Astrocyte of the hippocampus (primary cell): Measurements from ENCODE around the gene PDGFRB.

Experiments
- DNase-seq: peaks from one replicate; pipeline ENCODE4 v3.0.0; 2011; ENCODE audit warnings: low read depth, low spot score

Gene PDGFRB

DNA sequence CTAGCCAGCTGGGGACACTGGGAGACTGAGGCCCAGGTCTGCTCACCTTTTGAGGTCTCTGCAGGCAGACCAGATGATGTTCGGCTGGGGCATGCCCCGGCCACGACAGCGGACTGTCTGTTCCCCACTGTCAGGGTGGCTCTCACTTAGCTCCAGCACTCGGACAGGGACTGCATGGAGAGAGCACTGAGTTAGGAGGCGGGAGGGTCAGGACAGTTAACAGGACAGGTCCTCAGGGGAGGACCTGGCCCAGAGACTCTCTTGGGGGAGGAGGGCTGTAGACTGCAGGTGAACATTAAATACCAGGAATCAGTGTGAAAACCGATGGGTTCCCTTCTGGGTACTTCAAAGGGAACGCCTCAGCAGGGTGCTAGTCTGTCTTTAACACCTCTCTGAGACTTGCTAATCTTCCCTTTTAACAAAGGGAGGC, 25.1 kb downstream of the PDGFRB start:
- DNase-seq, result no peak

DNA sequence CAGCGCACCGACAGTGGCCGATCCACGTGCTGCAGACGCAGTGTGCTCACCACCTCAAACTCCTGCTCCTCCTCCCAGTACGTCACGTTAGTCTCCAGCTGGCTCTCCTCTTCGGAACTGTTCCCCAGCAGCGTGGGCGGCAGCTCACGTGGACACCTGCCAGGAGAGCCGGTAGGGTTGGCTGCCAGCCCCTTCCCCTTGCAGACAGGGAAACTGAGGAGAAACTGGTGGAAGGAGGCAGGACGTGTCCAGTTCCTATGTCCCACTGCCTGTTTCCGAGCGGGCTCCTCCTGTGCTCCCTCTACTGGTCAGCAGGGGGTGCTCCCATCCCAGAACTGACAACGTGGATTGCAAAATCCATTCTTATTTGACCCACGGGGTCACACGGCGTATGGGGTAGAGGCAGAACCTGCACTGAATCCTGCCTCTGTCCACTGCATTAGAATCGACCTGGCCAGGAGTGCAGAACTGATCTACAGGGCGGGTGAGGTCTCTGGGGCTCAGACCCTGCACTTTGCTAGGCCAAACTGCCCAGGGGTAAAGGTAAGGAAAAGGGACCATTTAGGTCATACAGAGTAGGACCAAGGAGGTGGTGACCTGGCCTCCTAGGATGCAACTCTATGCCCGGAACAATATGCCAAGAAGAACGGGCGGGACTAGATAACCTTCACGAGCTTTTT, 25.7 kb downstream of the PDGFRB start:
- peak; percentile 80 for DNase-seq

DNA sequence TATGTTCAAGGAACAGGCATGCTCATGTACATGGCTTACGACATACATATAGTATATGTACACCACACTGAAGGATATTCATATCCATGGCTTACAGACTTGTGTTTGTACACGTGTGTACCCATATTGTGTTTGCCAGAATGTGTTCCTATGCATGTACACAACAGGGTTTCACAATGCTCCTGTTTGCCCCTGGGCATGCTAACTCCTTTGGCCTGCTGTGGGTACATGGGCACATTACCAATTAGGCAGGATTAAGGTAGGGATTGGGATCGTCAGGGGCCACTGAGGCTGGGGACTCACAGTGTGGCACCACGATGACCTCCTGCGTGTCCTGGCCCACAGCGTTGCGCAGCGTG, 26.2 kb downstream of the PDGFRB start:
- no peak for DNase-seq

DNA sequence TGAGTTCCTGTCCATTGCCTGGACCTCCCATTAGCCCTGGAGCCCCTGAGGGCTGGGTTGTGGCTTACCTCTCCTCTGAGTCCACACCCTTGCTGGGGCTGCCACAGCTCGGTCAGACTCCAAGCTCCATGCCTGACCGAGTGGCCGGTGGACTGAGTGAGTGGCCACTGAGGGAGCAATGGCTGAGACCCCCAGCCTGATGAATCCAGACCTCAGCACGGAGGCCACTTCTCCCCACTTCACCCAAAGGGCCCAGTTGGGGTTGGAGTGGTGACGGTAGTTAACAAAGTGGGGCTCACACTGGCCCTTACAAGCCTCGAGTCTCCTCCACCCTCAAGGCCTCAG, 28.8 kb downstream of the PDGFRB start:
- no peak for DNase-seq

DNA sequence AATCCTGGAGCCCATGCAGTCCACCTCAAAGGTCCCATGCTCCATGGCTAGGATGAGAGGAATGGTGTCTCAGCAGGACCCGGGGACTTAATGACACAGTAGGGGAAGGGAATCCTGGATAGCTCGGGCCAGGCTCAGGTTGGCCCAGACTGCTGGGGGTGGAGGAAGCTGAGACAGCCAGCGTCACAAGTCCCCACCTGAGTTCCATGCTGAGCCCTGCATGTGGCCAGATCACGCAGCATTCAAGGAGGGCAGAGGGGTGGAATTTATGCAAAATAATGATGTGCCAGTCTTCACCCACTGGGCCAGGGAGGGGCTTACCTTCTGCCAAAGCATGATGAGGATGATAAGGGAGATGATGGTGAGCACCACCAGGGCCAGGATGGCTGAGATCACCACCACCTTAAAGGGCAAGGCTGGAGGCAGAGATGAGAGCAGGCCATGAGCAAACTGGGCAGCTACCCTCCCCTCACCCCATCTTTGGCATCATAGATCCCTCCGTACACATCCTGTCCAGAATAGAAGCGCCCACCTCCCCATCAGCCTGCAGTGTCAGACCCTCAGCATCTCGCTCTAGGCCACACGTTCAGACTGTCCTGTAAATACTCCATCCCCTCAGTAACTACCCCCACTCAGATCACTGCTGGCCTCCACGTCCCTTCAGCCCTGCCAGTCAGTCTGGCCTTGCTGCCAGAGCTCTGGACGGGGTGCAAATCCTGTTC, 29.3 kb downstream of the PDGFRB start:
- DNase-seq, result no peak

DNA sequence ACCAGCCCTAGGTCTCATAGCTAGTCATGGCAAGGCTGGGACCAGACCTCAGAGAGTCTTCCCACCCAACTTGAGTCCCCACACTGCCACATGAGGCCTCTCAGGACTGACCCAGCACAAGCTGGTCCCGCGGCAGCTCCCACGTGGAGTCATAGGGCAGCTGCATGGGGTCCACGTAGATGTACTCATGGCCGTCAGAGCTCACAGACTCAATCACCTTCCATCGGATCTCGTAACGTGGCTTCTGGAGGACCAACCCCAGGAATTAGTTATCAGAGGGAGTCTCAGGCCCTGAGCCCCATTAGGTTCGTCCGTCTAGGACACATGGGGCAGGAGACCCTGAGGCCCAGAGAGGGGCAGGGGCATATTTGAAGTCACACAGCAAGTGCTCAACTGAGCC, 30.3 kb downstream of the PDGFRB start:
- DNase-seq, result no peak

DNA sequence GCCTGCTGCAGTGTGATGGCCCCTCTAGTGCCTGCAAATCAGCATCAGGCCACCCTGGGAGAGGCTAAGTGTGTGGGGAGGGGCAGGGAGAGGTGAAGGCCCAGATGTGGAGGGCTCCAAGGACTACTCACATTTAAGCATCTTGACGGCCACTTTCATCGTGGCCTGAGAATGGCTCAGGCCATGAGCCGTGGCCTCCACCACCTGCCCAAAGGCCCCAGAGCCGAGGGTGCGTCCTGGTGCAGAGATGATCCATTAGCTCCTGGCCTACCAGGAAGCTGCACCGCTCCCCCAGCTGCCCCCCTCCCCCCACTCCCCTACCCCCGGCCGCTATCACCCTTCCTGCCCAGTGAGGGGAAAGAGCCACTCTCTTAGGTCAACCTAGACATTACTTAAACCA, 31.0 kb downstream of the PDGFRB start:
- no peak for DNase-seq

DNA sequence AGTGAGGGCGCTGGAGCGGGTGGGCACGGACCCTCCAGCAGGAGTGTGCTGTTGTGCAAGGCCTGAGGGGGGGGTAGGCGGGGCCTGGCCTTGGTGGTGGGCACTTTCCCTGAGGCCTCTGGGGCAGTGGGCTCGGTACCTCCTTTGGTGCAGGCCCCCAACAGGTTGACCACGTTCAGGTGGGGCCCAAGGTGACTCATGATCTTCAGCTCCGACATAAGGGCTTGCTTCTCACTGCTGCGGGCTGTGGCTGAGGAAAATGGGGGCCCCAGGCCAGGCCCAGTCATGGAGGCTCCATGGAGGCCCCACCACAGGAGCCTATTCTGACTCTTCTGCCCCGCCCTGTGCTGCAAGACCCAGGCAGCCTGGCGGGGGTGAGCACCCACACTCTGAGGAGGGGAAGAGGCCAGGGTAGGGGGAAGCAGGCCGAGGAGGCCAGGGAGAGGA, 31.5 kb downstream of the PDGFRB start:
- no peak for DNase-seq

DNA sequence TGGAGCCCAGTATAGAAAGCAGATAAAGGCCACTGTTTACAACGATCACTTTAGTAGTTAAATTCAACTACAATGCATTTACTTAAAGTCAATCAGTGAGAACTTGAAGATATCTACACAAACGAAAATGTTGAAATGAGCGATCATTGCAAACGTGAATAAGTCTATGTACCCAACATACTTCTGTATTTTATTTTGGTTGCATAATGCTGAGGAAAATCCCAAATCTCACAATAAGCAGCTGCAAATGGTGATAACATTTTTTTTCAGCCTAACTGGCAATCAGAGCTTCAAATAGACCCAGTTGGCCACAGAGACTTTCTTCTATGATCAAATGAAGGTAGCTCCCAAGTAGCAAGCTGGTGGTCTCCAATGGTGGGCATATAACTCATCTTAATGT, 32.1 kb downstream of the PDGFRB start:
- DNase-seq, result no peak

DNA sequence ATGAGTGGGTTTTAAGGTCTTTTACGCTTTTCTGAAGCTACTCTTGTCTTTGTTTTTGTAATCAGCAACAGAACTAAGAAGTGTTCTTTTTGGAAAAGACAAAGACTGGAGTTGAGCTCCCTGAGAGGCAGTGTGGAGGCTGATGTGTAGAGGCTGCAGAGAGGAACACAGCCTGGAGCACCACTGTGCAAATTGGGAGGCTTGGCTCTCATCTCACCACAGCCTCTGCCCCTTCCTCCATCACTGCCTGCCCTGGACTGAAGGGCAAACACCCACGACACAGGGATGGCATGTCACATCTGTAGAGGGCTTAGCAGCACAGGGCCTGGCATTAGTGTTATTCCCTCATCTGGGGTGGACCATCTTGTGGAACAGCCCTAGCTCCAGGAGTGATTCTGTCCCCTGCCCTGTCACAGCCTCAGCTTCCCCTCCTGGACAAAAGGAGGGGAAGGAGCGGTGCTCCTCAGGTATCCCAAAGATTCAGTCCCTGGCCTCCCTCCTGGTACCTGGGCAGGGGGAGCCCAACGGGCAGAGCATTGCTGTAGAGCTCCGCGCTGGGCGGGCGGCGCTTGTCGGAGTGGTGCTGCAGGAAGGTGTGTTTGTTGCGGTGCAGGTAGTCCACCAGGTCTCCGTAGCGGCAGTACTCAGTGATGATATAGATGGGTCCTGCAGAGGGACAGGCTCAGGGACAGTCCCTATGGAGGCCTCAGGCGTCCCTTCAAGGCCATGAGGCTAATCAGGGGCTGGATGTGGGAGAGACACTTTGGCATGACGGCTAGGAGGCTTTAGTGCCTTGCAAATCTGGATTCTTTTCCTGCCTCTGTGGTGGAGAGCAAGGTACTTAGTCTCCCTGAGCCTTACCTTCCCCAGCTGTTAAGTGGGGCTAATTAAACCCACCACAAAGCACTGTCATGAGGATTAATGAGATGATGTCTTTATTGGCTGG, 32.8 kb downstream of the PDGFRB start:
- no peak for DNase-seq

DNA sequence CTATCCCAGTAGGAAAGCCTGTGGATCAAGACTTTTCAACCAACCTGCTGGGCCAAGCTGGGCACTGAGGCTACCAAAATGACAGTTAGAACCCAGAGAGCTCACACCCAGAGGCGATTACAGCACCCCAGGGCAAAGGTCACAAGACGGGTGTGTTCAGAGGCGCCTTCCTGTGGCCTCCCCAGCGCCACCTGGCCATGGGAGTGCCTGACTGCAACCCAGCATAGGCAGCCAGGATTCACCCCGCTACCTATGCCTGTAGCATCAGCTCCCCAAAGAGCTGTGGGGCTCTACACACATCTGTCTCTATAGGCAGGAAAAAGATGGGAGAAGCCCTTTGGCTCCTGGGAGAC, 33.5 kb downstream of the PDGFRB start:
- no peak for DNase-seq

DNA sequence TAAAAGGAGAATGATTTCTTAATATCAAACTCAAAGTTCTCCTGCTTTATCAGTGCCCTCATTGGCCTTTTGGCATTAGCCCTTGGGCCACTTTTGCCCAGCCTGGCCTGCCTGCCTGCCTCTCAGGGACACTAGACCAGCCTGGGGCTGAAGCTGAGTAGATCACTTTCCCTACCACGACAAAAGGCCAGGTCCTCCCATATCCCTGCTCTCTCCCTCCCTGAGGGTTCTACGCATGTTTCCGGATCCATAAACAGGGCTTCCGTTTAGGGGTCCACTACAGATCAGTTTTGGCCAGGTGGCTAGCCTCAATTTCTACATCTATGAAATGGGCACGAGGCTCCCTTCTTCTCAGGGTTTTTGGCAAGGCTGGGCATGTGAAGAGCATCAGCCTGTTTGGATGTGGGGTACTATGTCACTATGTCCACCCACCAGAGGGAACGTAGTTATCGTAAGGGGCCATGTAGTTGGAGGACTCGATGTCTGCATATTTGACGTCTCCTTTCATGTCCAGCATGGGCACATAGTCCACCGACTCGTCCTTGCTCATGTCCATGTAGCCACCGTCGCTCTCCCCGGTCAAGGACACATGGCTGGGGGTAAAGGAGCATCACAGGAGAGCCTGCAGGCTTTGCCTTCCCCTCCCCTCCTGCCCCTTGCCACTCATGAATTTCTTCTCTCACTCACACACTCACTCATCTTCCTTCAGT, 34.0 kb downstream of the PDGFRB start:
- no peak for DNase-seq

DNA sequence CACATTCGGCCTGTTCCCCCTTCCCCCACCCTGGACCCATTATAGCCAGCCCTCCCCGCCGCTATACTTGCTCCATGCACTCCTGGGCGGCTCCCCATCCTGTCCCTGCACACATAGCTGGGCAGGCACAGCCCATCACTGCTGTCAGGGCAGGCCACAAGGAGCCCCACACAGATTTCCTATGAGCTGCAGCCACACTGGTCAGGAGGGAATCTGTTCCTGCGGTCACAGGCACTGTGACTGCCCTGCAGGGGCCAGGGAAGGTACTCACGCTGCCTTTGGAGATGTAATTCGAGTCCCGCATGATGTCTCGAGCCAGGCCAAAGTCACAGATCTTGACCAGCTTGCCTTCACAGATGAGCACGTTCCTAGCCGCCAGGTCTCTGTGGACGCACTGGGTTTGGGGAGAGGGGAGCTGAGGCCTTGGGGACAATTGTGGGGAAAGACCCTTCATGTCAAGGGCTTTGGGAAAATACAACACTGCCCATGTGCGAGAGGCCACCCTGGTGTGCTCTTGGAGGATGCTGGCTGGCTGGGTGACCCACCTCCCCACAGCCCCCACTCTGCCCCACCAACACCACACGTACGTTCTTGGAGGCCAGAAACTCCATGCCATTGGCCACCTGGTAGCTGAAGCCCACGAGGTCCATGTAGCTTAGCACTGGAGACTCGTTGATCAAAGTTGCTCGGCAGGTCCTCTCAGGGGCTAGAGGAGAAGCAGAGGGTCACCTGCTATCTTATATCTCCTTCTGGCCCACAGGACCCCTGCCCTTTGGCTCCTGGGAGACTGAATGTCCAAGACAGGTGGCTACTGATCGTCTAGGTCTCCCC, 34.8 kb downstream of the PDGFRB start:
- no peak for DNase-seq

DNA sequence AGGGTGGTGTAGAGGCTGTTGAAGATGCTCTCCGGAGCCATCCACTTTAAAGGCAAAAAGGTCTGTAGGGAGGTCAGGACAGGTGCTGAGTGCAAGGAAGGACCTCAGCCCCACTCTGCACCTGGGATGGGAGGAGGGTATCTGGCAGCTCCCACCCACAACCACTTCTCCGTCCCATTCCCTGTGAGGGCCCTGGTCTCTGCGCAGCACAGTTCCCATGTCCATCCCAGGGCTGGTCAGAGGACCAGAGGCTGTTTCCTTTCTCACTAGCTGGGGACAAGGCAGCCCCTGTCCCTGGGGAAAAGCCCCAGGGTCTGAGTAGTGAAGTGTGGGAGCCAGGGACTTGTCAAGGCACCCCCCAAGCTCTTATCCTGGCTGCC, 35.6 kb downstream of the PDGFRB start:
- DNase-seq, result no peak

DNA sequence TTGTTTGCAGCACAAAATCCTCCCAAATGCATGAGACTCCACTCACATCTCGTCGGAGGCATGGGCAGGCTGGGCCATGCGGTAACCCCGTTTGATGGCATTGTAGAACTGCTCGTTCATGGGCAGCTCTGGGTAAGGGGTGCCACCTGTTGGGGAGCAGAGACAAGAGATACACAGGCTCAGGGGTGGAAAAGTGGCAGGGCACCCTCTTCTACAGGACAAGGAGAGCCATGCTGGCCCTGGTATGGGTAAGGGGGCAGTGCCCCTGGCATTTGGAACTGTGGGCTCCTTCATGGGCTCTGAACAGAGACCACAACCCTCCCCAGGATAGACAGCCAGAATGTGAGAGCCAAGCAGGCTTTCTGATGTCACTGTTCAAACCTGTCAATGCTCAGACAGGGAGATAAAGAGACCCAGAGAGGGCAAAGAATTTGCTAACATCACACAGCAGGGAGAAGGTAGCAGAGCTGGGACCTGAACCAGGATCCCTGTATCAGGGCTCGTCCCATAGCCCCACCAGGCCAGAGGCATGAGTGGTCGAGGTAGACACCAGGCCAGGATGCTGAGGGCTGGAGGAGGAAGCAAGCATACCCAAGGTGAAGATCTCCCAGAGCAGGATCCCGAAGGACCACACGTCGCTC, 36.1 kb downstream of the PDGFRB start:
- no peak for DNase-seq

DNA sequence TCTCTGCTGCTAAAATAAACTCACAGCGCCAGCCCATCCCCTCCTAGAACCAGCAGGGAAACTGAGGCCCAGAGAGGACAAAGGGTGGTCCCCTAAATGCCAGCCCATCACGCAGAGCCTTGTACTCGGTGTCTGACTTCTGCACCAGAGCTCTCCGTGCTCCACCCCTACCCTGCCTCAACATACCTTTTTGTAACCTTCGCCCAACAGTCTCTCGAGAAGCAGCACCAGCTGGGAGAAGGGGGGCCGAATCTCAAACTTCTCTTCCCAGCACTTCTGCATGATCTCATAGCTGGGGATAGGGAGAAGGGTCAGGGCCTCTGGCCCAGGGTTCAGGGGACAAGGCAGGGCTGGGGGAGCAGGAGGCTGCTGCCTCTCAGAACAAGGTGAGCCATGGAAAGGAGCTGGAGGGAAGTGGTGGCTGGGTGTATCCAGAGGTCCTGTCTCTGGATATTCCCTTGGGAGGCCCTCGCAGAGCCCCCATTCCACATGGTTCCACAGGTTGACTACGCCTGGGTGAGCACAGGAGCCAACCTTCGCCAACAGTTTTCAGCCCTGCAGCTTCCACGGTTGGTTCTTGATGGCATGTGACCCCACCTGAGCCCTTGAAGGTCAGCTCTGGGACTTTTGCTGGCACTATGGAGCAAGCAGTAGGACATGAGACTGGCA, 37.0 kb downstream of the PDGFRB start:
- no peak for DNase-seq

DNA sequence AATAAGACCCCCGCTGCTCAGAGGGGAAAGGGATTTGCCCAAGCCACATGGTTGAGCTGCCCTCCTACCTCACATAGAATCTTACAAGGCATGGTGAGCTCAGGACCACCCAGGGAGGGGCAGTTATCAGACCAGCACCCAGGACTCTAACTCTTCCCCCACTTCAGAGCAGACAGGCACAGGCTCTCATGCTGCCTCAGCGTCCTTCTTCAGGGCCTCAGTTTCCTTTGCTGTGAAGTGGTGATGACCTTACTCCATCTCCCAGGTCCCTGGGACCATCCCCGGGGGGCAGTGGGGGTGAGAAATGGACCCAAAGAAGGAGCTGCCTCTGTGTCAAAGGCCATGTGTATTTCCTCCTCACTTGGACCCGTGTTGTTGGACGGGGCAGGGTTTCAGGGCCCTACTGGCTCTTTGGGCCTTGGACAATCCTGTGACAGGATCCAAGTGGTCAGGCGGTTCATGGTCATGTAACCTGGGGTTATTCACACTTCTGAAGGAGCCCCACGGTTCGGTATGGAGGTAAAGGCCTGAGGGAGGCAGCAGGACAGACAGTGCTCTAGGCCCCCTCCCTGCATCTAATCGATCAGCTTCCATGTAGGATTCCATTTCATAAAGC, 37.6 kb downstream of the PDGFRB start:
- no peak for DNase-seq

DNA sequence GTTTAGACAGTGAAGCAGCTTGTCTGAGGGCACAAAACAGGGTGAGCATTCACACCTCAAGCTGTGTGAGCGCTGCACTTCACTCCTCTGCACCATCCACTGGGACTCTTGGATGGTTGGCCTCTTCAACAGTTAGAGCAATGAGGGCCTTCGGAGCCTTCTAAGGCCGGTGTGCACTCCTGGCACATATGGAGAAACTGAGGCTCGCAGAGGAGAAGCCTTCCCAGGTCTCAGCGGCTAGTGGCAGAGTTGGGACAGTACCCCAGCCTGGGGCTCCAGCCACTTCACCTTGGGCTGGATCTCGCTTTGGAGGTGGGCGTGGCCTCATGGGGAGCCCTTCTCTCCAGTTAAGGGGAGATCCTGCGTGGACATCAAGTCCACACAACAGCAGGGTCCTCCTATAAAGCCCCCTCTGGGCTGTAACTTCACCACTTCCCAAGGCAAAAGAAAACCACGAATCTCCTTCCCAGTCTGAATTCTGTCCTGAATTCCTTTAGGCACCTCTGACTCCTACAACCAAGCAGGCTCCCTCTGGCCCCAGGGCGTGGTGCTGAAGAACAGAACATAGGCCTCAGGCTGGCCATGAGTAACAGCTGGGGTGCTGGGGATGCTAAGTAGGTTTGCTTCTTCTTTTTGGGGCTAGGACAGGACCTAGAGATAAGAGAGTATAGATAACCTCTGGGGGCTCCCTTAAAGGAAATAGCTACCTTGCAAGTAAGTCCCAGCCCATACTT, 38.8 kb downstream of the PDGFRB start:
- no peak for DNase-seq
